Endometrial microvascular endothelial cells (primary cell): ENCODE data around the gene SLC10A7. TPM values are rescaled to one million over a fixed set of nuclear protein-coding genes. Genes with fewer than 3 reads are reported as not detected.

Experiments
- in situ Hi-C: cut with HindIII; loops from 2 replicates; pipeline ENCODE4 v1.10.0; 2017; ENCODE audit warnings: low sequenced_read_pairs, low pct_unique_long_range_greater_than_20kb; ENCODE audit errors: inconsistent ontology term
- total RNA-seq: library from RNA; depleted of rRNA; stranded (reverse); fragments of >200 nt; gene quantifications from one replicate; pipeline ENCODE4 v1.2.3, GENCODE V29; 2015; ENCODE audit errors: inconsistent ontology term

SLC10A7 gene
- total RNA-seq, 1 donor from 2014 or later: 9.7 TPM

DNA sequence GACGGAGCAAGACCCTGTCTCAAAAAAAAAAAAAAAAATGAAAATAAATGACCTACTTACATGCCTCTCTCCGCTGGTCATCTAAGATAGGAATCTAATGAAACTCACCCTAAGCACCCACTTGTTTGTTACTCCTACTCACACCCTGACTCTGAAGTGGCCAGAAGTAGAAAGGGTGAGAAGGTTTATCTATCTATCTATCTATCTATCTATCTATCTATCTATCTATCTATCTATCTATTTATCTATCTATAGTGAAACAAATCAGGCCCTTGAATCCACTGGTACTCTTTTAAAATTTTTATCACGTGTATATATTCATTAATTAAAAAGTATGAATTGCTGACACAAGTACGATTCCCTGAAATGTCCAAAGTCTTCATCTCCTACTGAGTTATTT, 75.2 kb downstream of the SLC10A7 start:
- in situ Hi-C loops: no loop called here

GRCh38 chr4:146445198-146446150, 76.3 kb downstream of the SLC10A7 start:
- in situ Hi-C loops: no loop called here

GRCh38 chr4:146443525-146443924, 78.2 kb downstream of the SLC10A7 start:
- in situ Hi-C loops: no loop called here

- in situ Hi-C loops: no loop called here
Observed at GRCh38 chr4:146442801-146443200, 78.9 kb downstream of the SLC10A7 start.

DNA sequence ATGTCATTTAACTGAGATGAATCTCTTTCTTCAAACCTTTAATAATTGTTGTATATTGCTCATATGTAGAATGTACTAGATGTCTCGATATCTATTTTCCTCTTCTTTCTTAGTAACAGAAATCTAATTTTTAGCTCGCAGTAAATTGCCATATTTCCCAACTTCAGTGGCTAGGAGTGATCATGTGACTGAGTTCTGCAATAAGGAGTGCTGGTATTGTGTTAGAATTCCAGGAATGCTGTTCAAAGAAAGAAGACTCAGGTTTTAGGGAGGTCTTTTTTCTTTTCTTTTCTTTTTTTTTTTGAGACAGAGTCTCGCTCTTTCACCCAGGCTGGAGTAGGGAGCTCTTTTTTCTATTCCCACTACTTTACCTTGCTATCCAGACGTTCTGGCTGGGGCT, 81.7 kb downstream of the SLC10A7 start:
- in situ Hi-C loops: no loop called here

DNA sequence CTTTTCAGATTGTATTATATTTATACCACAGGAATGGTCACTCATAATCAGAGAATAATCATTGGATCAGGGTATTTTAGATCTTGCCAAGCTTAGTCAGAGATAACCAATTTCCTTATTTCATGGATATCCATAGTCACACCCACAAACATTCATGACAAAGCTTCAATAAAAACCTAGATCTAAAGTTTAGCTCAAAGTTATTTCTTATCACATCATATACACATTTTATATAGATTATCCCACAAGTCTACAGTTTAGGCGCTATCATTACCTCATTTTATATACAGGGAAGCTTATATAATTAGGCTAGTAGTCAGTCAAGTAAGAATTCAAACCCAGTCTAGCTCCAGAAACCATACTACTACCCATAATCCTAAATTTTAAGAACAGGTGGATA, 82.3 kb downstream of the SLC10A7 start:
- in situ Hi-C loops: no loop called here

- in situ Hi-C loops: no loop called here
Observed at GRCh38 chr4:146437778-146438177, 84.0 kb downstream of the SLC10A7 start.

- in situ Hi-C loops: no loop called here
Observed at GRCh38 chr4:146436423-146437162, 85.1 kb downstream of the SLC10A7 start.

GRCh38 chr4:146435962-146436361, 85.8 kb downstream of the SLC10A7 start:
- in situ Hi-C loops: no loop called here

DNA sequence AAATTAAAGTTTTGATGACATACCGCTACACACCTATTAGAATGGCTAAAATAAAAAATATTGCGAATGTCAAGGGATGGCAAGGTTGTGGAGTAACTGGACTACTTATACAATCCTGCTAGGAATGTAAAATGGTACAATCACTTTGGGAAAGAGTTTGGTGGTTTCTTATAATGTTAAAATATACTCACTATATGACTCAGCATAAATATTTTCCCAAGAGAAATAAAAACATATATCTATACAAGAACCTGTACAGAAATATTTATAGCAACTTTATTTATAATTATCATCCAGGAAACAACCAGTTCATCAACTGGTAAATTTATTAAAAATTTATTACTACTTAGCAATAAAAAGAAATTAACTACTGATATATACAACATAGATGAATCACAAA, 89.7 kb downstream of the SLC10A7 start:
- in situ Hi-C loops: no loop called here

- in situ Hi-C loops: no loop called here
Observed at GRCh38 chr4:146428298-146428697, 93.4 kb downstream of the SLC10A7 start.

- in situ Hi-C loops: no loop called here
Observed at GRCh38 chr4:146417822-146418221, 103.9 kb downstream of the SLC10A7 start.

DNA sequence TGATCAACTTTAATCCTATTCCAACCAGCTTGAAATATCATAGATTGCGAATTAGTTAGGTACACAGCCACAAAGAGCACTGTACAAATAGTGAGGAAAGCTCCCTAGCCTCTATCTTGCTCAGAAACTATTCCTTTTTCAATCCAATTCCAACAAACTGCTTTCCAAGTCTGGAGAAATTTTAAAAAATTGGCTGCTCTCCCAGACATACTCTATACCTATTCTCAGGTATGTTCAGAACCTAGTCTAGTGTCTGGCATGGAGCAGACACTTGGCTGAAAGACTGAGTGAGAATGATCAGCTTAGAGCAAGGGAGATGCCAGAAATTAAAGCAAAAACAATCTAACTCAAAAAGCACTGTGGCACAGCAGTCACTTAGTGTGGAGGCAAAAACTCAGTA, 105.9 kb downstream of the SLC10A7 start:
- in situ Hi-C loops: no loop called here

- in situ Hi-C loops: no loop called here
Observed at GRCh38 chr4:146407669-146408084, 114.1 kb downstream of the SLC10A7 start.

DNA sequence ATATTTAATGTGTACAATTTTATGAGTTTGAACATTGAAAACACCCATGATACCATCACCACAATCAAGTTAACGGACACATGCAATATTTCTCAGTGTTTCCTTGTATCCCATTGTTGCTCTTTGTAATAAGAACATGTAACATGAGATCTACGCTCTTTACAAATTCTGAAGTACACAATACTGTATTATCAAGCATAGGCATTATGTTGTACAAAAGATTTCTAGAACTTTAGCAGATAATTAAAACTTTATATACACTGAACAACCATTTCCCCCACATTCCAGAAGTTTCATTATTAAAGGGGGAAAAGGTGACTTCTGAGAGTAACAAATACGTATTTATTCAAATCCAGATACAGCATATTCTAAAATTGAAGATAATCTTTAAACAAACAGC, 114.5 kb downstream of the SLC10A7 start:
- in situ Hi-C loops: no loop called here

GRCh38 chr4:146401274-146401673, 120.5 kb downstream of the SLC10A7 start:
- in situ Hi-C loops: no loop called here

- in situ Hi-C loops: no loop called here
Observed at GRCh38 chr4:146398896-146399445, 122.8 kb downstream of the SLC10A7 start.

GRCh38 chr4:146398404-146398803, 123.3 kb downstream of the SLC10A7 start:
- in situ Hi-C loops: no loop called here

DNA sequence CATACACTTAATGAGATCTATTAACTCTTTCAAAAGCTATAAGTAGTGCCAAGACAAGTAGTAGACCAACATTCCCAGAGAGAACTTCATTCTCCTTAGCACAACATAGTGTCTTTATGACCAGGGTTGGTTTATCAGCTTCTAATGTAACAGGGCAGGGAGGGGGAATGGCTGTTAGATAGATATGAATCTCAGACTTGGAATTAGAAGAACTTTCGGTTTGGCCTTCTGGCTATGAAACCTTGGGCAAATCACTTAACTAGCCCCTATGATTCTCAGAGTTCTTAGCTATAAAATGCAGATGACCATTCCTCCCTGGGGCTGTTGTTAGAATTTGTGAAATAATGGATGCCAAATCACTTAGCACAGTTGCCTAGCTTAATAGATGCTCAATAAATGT, 132.2 kb downstream of the SLC10A7 start:
- in situ Hi-C loops: no loop called here

DNA sequence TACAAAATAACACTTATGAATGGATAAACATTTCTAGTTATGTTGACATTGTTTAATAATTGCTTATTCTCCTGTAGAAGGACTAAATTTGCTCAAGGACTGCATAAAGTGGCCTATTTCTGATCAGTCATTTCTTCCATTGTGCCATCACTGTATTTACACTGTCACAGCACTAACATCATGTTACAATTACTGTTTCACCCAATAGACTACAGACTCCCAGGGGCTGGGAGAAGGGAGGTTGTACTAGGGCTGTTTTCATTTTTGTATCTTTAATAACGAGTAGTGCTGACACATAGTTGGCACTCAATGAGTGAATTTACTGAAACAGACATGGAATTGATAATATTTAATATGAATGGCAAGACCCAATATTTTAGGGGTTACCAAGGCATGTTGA, 139.5 kb downstream of the SLC10A7 start:
- in situ Hi-C loops: no loop called here
